Nucleus accumbens (tissue), 56 donors: Measurements from ENCODE around the gene DCC.

Source experiments
- DNase-seq, 56 donors: peaks; one replicate each; lab custom pipeline; 2025; lab: John Stamatoyannopoulos, UW

DCC gene

GRCh38 chr18:52572036-52573000 is 232.3 kb downstream of the DCC start:
- no peak for DNase-seq

- DNase-seq: peak in 2 of 56 donors; percentile 5 to 17
Measured at GRCh38 chr18:52577795-52578194, 237.8 kb downstream of the DCC start.

- DNase-seq: no peak
Measured at GRCh38 chr18:52582061-52582460, 242.1 kb downstream of the DCC start.

GRCh38 chr18:52582516-52582915 is 242.5 kb downstream of the DCC start:
- no peak for DNase-seq

- no peak for DNase-seq
Measured at GRCh38 chr18:52588931-52589330, 248.9 kb downstream of the DCC start.

GRCh38 chr18:52596748-52597435 is 256.9 kb downstream of the DCC start:
- no peak for DNase-seq

GRCh38 chr18:52598921-52599320 is 258.9 kb downstream of the DCC start:
- DNase-seq: no peak

GRCh38 chr18:52602820-52603219 is 262.8 kb downstream of the DCC start:
- DNase-seq: no peak

- no peak for DNase-seq
Measured at GRCh38 chr18:52605345-52605744, 265.3 kb downstream of the DCC start.

- no peak for DNase-seq
Measured at GRCh38 chr18:52607985-52608384, 268.0 kb downstream of the DCC start.

- DNase-seq: no peak
Measured at GRCh38 chr18:52610451-52611115, 270.6 kb downstream of the DCC start.

GRCh38 chr18:52612406-52612805 is 272.4 kb downstream of the DCC start:
- no peak for DNase-seq

GRCh38 chr18:52615321-52615720 is 275.3 kb downstream of the DCC start:
- no peak for DNase-seq

GRCh38 chr18:52615943-52616342 is 275.9 kb downstream of the DCC start:
- DNase-seq: no peak

- no peak for DNase-seq
Measured at GRCh38 chr18:52617931-52618330, 277.9 kb downstream of the DCC start.

GRCh38 chr18:52620926-52621439 is 281.0 kb downstream of the DCC start:
- no peak for DNase-seq

GRCh38 chr18:52624702-52625101 is 284.7 kb downstream of the DCC start:
- DNase-seq: no peak

GRCh38 chr18:52636536-52636935 is 296.5 kb downstream of the DCC start:
- DNase-seq: no peak

- no peak for DNase-seq
Measured at GRCh38 chr18:52648201-52648600, 308.2 kb downstream of the DCC start.

GRCh38 chr18:52652391-52652790 is 312.4 kb downstream of the DCC start:
- no peak for DNase-seq
